HEK293 (cell line): ENCODE measurements around the gene SAFB.

ENCODE experiments used
- GLIS1 ChIP-seq: fragments of 450-650 bp; formaldehyde crosslinking; IDR thresholded peaks from 2 replicates; pipeline ENCODE4 v1.5.1; 2016; ENCODE audit warnings: missing biosample characterization, missing genetic modification characterization
- KLF10 ChIP-seq: fragments of 450-650 bp; IDR thresholded peaks from 2 replicates; pipeline ENCODE4 v1.5.1; 2018; ENCODE audit warnings: missing biosample characterization, mild to moderate bottlenecking, missing genetic modification characterization
- RBAK ChIP-seq: fragments of 450-650 bp; formaldehyde crosslinking; IDR thresholded peaks from 2 replicates; pipeline ENCODE4 v1.5.1; 2016; ENCODE audit warnings: missing biosample characterization, missing genetic modification characterization
- ZBTB1 ChIP-seq: fragments of 450-650 bp; formaldehyde crosslinking; IDR thresholded peaks from 2 replicates; pipeline ENCODE4 v1.5.1; 2016; ENCODE audit warnings: missing biosample characterization, missing genetic modification characterization
- ZBTB48 ChIP-seq: fragments of 450-650 bp; formaldehyde crosslinking; IDR thresholded peaks from 2 replicates; pipeline ENCODE4 v1.5.1; 2016; ENCODE audit warnings: missing biosample characterization, missing genetic modification characterization
- ZBTB7A ChIP-seq: fragments of 450-650 bp; formaldehyde crosslinking; IDR thresholded peaks from 2 replicates; pipeline ENCODE4 v1.5.1; 2016; ENCODE audit warnings: low read depth, missing biosample characterization, missing genetic modification characterization
- ZNF324 ChIP-seq: fragments of 450-650 bp; formaldehyde crosslinking; IDR thresholded peaks from 2 replicates; pipeline ENCODE4 v1.5.1; 2016; ENCODE audit warnings: missing biosample characterization, missing genetic modification characterization
- ZNF350 ChIP-seq: fragments of 450-650 bp; formaldehyde crosslinking; IDR thresholded peaks from 2 replicates; pipeline ENCODE4 v1.5.0; 2017; ENCODE audit warnings: missing biosample characterization, mild to moderate bottlenecking, missing genetic modification characterization
- ZNF639 ChIP-seq: fragments of 450-650 bp; formaldehyde crosslinking; IDR thresholded peaks from 2 replicates; pipeline ENCODE4 v1.5.1; 2016; ENCODE audit warnings: missing biosample characterization, missing genetic modification characterization
- ZNF654 ChIP-seq: fragments of 450-650 bp; formaldehyde crosslinking; IDR thresholded peaks from 2 replicates; pipeline ENCODE4 v1.5.1; 2016; ENCODE audit warnings: low read depth, missing biosample characterization, missing genetic modification characterization
- ZNF670 ChIP-seq: fragments of 450-650 bp; formaldehyde crosslinking; IDR thresholded peaks from 2 replicates; pipeline ENCODE4 v1.5.1; 2016; ENCODE audit warnings: missing biosample characterization, missing genetic modification characterization, low read depth
- TF ChIP-seq, protein P1 (sequence below): fragments of 450-650 bp; formaldehyde crosslinking; IDR thresholded peaks from 2 replicates; pipeline ENCODE4 v1.5.1; 2016; ENCODE audit warnings: missing biosample characterization, missing genetic modification characterization
- TF ChIP-seq, protein P2 (sequence below): fragments of 450-650 bp; formaldehyde crosslinking; conservative IDR thresholded peaks from 2 replicates; pipeline ENCODE4 v1.5.1; 2016; ENCODE audit warnings: low read depth, missing biosample characterization, missing genetic modification characterization

DNA sequence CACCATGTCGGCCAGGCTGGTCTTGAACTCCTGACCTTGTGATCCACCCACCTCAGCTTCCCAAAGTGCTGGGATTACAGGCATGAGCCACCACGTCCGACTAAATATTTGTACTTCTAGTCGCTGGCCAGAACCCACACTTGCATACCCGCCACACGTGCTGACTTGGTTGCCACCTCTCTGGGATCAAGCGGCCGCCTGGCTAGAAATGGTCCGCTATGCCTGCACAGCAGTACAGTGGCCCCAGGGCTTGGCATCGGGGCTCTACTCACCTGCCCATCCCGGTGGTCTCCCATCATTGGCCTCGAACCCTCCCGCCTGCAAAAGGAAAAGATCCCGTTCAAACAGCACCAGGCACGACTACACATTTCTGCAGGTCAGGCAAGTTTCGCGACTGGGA, 31.4 kb upstream of the SAFB start:
- TF ChIP-seq, protein P1, sequence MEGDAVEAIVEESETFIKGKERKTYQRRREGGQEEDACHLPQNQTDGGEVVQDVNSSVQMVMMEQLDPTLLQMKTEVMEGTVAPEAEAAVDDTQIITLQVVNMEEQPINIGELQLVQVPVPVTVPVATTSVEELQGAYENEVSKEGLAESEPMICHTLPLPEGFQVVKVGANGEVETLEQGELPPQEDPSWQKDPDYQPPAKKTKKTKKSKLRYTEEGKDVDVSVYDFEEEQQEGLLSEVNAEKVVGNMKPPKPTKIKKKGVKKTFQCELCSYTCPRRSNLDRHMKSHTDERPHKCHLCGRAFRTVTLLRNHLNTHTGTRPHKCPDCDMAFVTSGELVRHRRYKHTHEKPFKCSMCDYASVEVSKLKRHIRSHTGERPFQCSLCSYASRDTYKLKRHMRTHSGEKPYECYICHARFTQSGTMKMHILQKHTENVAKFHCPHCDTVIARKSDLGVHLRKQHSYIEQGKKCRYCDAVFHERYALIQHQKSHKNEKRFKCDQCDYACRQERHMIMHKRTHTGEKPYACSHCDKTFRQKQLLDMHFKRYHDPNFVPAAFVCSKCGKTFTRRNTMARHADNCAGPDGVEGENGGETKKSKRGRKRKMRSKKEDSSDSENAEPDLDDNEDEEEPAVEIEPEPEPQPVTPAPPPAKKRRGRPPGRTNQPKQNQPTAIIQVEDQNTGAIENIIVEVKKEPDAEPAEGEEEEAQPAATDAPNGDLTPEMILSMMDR (tag by site-specific recombination) = no peak
- TF ChIP-seq ZNF350 (tag by site-specific recombination) = no peak
- TF ChIP-seq, protein P2, sequence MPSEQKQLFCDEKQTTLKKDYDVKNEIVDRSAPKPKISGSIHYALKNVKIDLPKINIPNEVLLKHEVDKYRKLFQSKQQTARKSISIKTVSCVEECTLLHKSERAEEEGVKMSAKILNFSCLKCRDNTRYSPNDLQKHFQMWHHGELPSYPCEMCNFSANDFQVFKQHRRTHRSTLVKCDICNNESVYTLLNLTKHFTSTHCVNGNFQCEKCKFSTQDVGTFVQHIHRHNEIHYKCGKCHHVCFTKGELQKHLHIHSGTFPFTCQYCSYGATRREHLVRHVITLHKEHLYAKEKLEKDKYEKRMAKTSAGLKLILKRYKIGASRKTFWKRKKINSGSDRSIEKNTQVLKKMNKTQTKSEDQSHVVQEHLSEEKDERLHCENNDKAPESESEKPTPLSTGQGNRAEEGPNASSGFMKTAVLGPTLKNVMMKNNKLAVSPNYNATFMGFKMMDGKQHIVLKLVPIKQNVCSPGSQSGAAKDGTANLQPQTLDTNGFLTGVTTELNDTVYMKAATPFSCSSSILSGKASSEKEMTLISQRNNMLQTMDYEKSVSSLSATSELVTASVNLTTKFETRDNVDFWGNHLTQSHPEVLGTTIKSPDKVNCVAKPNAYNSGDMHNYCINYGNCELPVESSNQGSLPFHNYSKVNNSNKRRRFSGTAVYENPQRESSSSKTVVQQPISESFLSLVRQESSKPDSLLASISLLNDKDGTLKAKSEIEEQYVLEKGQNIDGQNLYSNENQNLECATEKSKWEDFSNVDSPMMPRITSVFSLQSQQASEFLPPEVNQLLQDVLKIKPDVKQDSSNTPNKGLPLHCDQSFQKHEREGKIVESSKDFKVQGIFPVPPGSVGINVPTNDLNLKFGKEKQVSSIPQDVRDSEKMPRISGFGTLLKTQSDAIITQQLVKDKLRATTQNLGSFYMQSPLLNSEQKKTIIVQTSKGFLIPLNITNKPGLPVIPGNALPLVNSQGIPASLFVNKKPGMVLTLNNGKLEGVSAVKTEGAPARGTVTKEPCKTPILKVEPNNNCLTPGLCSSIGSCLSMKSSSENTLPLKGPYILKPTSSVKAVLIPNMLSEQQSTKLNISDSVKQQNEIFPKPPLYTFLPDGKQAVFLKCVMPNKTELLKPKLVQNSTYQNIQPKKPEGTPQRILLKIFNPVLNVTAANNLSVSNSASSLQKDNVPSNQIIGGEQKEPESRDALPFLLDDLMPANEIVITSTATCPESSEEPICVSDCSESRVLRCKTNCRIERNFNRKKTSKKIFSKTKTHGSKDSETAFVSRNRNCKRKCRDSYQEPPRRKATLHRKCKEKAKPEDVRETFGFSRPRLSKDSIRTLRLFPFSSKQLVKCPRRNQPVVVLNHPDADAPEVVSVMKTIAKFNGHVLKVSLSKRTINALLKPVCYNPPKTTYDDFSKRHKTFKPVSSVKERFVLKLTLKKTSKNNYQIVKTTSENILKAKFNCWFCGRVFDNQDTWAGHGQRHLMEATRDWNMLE (tag by site-specific recombination) = no peak
- no peak for TF ChIP-seq ZNF324
- no peak for TF ChIP-seq KLF10 (tag by site-specific recombination)
- TF ChIP-seq ZNF654 (tag by site-specific recombination) = no peak
- TF ChIP-seq ZNF670 (tag by site-specific recombination) = no peak
- no peak for TF ChIP-seq GLIS1 (tag by site-specific recombination)
- TF ChIP-seq ZNF639 (tag by site-specific recombination) = no peak
- TF ChIP-seq ZBTB1 (tag by site-specific recombination) = no peak
- no peak for TF ChIP-seq ZBTB48 (tag by site-specific recombination)
- no peak for TF ChIP-seq ZBTB7A (tag by site-specific recombination)
- no peak for TF ChIP-seq RBAK
